Measurements from ENCODE around the gene TP53I13.
A peak's percentile ranks its signal among the peaks of the same experiment; 100 is the strongest.

Gene TP53I13

DNA sequence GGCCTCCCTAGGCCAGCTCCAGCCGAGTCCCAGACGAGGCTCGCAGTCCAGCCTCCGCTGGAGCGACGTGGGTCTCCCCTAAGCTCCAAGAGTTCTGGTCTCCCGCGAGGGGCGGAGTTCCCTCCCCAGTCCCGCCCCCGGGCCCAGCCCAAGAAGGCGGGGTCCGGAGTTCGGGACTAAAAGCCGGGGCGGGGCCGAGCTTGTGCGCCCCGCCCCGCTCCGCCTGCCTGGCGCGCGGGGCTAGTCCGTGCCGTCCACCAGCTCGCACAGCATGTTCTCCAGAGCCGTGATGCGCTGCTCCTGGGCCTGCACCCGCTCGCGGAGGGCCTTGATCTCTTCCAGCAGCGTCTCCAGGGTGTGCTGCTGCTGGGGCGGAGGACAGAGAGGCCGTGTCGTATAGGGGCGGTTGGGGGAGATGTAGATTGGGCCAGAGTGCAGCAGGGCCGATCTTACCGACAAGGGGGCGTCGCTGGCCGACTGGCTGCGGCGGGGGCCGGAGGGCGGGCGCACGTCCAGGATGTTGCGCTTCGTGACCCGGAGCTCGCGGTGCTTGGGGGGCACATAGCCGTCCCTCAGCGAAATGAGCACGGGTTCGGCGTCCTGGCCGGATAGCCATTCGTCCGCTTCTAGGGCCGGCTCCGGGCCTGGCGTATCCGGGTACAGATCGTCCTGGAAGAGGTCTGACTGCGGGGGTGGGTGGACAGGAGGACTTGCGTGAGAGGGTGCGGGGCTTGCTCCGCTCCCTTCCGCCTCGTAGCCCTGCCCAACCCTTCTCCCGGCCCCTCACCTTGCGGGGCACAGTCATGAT, 47.2 kb downstream of the TP53I13 start:
- TF ChIP-seq, protein P1, sequence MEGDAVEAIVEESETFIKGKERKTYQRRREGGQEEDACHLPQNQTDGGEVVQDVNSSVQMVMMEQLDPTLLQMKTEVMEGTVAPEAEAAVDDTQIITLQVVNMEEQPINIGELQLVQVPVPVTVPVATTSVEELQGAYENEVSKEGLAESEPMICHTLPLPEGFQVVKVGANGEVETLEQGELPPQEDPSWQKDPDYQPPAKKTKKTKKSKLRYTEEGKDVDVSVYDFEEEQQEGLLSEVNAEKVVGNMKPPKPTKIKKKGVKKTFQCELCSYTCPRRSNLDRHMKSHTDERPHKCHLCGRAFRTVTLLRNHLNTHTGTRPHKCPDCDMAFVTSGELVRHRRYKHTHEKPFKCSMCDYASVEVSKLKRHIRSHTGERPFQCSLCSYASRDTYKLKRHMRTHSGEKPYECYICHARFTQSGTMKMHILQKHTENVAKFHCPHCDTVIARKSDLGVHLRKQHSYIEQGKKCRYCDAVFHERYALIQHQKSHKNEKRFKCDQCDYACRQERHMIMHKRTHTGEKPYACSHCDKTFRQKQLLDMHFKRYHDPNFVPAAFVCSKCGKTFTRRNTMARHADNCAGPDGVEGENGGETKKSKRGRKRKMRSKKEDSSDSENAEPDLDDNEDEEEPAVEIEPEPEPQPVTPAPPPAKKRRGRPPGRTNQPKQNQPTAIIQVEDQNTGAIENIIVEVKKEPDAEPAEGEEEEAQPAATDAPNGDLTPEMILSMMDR (IDR thresholded peaks at IDR 0.05; ENCODE audit: low read depth, low read length), result no peak
- no peak for TF ChIP-seq POLR2A (IDR thresholded peaks at IDR 0.05; ENCODE audit: extremely low read depth, insufficient read length)
- TF ChIP-seq MYC (IDR thresholded peaks at IDR 0.05; ENCODE audit: low read depth, low read length), result no peak
- TF ChIP-seq, protein P2, sequence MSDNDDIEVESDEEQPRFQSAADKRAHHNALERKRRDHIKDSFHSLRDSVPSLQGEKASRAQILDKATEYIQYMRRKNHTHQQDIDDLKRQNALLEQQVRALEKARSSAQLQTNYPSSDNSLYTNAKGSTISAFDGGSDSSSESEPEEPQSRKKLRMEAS (IDR thresholded peaks at IDR 0.05; ENCODE audit: low read depth, low read length), result no peak
- H3K4me3 ChIP-seq (ENCODE audit: low read depth, low read length), result peak overlapping the region; percentile 21
- peak; percentile 89 for DNase-seq (ENCODE audit: low read depth)

DNA sequence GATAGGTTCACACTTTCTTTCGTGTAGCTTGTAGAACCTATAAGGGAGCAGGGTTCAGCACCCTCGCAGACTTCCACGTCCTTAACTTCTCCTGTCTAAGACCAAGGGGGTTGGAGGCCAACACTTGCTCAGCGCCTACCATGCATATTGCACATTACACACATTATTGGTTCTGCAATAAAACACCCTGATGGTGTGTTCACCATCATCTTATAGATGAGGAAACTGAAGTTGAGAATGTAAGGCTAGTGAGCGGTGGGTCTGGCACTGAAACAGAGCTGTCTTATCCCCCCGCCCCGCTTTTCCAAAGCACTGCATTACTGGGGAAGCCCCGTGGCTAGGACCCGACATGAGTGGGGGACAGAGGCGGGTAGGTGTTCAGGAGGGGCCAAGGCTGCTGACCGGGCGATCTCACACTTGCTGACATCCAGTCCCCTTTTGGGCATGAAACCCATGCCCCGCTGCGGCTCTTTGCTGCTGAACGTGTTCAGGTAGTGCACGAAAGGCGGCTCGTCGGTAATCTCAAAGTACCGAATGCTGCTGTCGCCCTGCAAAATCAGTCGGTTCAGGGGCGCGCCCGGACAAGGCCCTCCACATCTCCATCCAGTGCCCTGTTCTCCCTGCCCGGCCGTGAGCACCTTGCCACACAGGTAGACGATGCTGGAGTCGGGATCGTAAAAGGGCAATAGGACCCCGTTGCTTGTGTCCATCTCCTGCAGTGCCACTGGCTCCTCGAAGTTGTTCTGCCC, 48.0 kb downstream of the TP53I13 start:
- no peak for TF ChIP-seq MYC (IDR thresholded peaks at IDR 0.05; ENCODE audit: low read depth, low read length)
- TF ChIP-seq, protein P1 (IDR thresholded peaks at IDR 0.05; ENCODE audit: low read depth, low read length), result no peak
- TF ChIP-seq, protein P2 (IDR thresholded peaks at IDR 0.05; ENCODE audit: low read depth, low read length), result no peak
- no peak for TF ChIP-seq POLR2A (IDR thresholded peaks at IDR 0.05; ENCODE audit: extremely low read depth, insufficient read length)
- H3K4me3 ChIP-seq (ENCODE audit: low read depth, low read length), result no peak overlapping the region
- peak; percentile 29 for DNase-seq (ENCODE audit: low read depth)

DNA sequence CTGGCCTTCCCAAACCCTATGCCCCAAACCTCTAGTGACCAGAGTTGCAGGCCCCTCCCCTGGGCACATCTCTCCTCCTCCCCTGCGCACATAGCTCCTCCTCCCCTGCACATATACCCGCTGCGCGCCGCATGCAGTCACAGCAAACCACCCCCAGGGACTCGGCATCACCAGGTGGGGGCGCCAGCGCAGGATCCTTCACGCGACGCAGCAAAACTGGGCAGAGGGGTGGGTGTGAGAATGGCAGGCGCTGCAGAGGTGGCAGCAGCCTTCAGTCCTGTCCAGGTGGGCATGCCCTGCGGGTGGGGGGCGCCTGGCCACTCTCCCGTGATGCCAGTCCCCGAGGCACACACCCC, 48.6 kb downstream of the TP53I13 start:
- H3K4me3 ChIP-seq (ENCODE audit: low read depth, low read length), result no peak overlapping the region
- peak; percentile 94 for DNase-seq (ENCODE audit: low read depth)
- TF ChIP-seq, protein P1 (IDR thresholded peaks at IDR 0.05; ENCODE audit: low read depth, low read length), result peak; percentile 89
- TF ChIP-seq MYC (IDR thresholded peaks at IDR 0.05; ENCODE audit: low read depth, low read length) (peak; percentile 58; the same call in 1 of the 2 replicates), POLR2A (IDR thresholded peaks at IDR 0.05; ENCODE audit: extremely low read depth, insufficient read length) (peak; percentile 26)
- TF ChIP-seq, protein P2 (IDR thresholded peaks at IDR 0.05; ENCODE audit: low read depth, low read length), result peak; percentile 79

DNA sequence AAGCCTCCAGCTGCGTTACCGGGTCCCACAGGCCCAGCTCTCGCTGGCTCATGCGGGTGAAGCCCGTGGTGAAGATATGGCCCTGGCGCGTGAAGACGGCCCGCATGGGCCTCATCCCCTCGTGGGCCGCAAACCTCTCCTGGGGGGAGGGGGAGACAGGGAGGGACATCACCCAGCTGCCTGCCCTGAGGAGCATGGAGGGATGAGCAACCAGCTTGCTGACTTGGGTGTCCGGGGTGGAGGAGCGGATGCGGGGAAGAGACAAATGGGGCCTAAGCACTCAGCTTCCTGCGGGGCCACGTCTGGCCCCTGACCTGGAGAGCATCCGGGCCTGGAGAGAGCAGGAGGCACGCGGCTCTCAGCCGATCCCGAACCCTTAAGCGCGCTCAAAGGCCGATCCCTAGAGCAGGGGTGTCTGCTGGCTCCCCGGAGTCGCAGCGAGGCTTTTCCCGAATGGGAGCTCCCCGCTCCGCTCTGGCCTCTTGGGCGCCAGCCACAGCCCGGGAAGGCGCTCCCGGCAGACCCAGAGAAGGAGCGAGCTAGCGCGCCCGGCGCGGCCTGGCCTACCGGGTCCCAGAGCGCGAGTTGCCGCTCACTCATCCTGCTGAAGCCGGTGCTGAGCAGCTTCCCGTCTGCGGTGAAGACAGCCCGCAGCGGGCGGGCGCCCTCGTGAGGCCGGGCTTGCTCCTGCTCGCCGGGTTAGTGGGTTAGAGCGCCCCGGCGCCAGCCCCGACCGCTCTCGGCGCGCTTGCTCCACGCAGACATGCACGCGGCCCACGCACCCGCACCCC, 49.2 kb downstream of the TP53I13 start:
- no peak for TF ChIP-seq POLR2A (IDR thresholded peaks at IDR 0.05; ENCODE audit: extremely low read depth, insufficient read length)
- TF ChIP-seq MYC (IDR thresholded peaks at IDR 0.05; ENCODE audit: low read depth, low read length), result peak; percentile 54; the same call in 1 of the 2 replicates
- TF ChIP-seq, protein P1 (IDR thresholded peaks at IDR 0.05; ENCODE audit: low read depth, low read length), result peak; percentile 89
- TF ChIP-seq, protein P2 (IDR thresholded peaks at IDR 0.05; ENCODE audit: low read depth, low read length), result peak; percentile 39; the same call in 1 of the 2 replicates
- peak overlapping the region; percentile 43 for H3K4me3 ChIP-seq (ENCODE audit: low read depth, low read length)
- peak; percentile 93 for DNase-seq (ENCODE audit: low read depth)

DNA sequence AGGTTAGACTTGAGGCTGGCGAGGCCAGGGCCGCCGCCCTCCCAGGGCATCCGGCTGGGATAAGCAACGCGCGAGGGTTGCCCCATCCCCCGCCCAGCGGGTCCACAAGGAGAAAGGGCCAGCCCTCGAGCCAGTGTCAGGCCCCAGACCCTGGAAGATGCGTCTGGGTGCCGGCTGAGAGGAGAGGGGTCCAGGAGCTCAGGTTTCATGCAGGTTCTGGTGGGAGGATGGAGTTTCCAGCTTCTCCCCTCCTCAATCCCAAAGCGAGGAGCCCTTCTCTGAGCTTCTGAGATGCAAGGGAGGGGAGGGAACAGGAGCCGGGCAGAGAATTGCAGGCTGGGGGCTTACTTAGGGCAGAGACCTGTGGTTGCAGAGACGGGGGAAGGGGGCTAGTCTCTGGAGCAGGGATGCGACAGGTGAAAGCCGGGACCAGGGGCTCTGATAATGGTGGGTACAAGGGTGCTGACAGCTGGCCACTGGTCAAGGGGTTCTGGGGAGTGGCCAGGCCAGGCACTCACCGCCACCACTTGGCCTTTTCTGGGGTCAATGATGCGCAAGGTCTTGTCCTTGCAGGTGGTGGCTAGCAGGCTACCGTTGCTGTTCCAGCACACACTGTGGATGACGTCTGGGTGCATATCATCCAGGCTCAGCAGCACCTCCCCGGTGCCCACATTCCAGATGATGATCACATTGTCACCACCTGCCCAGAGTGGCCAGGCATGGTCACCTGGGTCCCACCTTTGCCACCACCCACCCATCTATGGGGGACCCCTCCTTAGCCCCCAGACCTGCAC, 50.0 kb downstream of the TP53I13 start:
- TF ChIP-seq, protein P1 (IDR thresholded peaks at IDR 0.05; ENCODE audit: low read depth, low read length), result no peak
- TF ChIP-seq MYC (IDR thresholded peaks at IDR 0.05; ENCODE audit: low read depth, low read length), result no peak
- no peak for TF ChIP-seq POLR2A (IDR thresholded peaks at IDR 0.05; ENCODE audit: extremely low read depth, insufficient read length)
- TF ChIP-seq, protein P2 (IDR thresholded peaks at IDR 0.05; ENCODE audit: low read depth, low read length), result no peak
- DNase-seq (ENCODE audit: low read depth), result no peak
- no peak overlapping the region for H3K4me3 ChIP-seq (ENCODE audit: low read depth, low read length)
